ENCODE measurements around the gene PDLIM5.
A peak's percentile ranks its signal among the peaks of the same experiment; 100 is the strongest.
"Not testable (repeated sequence)": the region's sequence is repeated elsewhere in the genome, so short reads cannot be mapped to it uniquely, and the experiment has no call there.

PDLIM5 gene

DNA sequence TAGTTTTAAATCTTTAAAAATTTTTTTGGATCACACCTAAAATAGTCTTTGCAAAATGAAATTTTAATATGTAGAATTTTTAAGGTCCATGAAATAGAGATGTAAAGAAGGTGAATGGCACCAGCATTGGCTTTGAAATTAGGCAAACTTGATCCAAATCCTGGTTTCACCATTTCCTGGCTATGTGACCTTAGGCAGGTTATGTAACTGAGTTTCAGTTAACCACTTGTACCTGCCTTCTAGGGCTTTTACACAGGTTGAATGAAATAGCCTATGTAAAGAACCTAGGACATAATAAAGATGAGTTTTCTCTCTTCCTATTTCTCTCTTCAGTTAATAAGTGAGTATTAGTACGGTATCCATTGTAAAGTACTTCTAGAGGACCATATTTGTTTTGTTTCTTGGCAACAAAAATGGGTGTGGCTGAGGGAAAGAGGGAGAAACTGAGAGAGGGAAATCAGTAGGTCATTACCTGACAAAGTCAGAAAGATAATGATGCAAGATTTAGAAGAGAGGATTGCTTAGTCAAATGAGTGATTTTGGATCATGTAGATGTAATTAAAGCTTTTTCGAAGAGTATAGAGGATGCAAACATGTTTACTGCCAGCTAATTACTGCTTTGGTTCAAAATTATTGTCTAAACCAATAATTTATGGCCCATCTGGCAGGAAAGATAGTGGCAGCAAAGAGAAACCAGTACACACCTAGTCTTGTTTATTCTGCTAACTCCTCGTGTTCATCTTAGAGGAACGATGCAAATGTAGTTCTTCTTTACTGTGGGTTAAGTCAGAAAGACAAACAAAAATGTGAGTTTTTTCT is 81.9 kb downstream of the PDLIM5 start:
- DNase-seq: peak; percentile 0

- no peak for DNase-seq
Measured at GRCh38 chr4:94534401-94535312, 82.9 kb downstream of the PDLIM5 start.

DNA sequence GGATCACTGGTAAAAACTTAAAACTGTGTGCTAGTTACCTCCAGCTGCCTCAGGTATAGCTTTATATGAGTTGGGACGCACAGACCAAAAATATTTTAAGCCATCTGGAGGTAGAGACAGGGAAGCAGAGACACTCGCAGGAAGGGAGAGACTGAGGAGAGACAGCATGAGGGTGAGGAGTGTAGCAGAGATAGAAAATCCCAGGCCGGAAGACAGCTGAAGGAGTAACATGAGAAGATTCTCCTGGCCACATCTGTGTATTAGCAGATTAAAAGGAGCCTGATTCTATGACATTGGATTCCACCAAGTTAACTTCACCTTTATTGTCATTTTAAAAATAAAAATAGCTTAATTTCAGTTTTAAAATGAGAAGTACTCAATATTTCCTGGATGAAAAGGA is 84.3 kb downstream of the PDLIM5 start:
- peak; percentile 6 for DNase-seq

DNA sequence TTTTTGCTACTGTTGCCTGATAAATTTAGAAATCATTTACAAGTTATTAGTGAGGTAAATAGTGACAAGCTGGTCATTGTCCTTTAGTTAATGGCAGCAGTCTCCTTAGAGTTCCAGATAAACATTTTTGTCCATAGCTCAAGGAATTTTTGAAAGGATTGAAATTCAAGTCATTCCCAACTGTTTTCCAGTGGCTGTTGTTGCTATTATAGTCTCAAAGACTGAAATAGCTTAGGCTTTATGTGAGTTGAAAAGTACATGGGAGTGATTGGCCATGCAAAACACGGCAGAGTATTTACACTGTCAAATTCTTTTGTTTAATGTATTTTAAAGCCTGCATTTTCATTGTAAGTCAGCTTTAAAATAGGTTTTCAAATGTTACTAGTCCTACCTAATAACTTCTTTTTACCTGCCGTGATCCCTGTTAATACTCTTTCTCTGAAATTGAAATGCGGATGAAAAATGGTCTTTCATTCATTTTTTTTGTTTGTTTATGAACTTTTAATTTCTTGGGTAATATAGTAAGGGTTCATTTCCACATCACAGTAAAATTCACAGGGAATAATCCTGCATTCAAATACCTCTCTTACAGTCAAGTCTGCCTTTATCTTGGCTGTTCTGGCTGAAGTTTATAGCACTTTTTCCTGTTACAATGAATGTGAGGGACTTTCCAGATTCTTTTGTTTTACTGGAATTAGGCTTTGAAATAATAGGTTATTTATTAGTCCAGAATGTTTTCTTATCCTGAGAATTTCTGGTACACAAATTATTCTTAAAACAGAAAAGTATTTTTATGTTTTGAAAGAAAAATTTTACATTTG is 85.1 kb downstream of the PDLIM5 start:
- DNase-seq: no peak

DNA sequence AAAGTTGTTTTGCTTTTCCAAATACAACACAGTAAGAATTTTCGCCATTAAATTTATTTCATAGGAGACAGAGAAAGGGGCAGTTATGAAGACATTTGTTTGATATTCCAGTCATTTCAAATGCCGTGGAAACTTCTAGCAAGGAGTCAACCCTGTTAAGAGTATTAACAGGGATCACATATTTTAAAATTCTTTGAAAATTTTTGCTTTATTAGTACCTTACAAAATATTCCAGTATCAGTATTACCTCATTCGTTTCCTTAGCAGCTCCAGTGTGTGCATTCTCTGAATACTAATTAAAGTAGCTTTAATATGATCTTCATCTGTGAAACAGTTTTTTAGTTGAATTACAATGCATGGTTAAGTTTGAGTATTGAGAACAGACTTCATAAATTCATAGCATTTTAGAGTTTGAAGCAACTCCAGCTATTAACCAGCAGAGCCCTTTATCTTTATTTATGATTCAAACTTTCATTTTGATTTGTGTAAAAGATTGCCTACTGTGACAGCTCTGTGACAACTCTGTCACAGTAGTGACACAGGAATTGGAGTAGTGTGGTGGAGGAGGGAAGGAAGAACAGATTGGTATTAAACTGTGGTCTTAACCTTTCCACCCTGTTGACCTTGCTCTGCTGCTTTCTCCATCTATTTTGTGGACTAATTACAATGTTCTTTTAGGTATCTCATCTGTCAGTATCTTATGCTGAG is 86.3 kb downstream of the PDLIM5 start:
- DNase-seq: no peak

GRCh38 chr4:94540476-94540875 is 88.7 kb downstream of the PDLIM5 start:
- no peak for DNase-seq

- no peak for DNase-seq
Measured at GRCh38 chr4:94544811-94545210, 93.1 kb downstream of the PDLIM5 start.

GRCh38 chr4:94545296-94545695 is 93.6 kb downstream of the PDLIM5 start:
- no peak for DNase-seq

DNA sequence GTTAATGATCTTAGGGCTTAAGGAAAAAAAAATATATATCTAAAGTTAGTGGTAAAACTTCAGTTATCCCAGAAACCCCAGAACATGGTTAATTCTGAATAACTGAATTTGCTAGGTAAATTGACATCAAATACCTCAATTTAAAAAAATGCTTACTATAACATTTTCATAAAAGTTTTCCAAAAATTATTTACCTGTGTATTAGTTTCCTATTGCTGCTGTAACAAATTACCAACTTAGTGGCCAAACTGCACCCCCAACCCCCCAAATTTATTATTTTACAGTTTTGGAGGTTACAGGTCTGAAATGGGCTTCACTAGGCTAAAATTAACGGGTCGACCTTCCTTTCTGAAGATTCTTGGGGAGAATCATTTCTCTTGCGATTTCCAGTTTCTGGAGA is 95.2 kb downstream of the PDLIM5 start:
- no peak for DNase-seq

DNA sequence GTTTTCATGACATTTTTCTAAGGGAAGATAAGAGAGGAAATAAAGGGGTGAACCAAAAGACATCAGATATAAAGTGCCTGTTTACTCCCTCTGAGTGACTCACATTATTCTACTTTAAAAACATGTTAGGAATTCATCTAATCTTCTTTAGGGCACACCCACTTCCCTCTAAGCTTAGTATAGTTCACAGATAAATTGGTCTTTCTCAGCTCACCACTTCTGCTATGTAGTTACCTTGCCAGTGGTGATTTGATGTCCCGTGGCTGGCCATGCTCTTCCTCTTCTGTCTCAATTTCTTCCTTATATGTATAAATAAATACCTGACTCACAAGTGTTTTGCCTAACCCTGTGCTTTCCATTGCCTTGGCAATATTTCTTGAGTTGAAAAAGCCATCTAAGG is 96.8 kb downstream of the PDLIM5 start:
- DNase-seq: no peak

- no peak for DNase-seq
Measured at GRCh38 chr4:94550352-94550751, 98.6 kb downstream of the PDLIM5 start.

GRCh38 chr4:94550851-94551250 is 99.1 kb downstream of the PDLIM5 start:
- DNase-seq: no peak

DNA sequence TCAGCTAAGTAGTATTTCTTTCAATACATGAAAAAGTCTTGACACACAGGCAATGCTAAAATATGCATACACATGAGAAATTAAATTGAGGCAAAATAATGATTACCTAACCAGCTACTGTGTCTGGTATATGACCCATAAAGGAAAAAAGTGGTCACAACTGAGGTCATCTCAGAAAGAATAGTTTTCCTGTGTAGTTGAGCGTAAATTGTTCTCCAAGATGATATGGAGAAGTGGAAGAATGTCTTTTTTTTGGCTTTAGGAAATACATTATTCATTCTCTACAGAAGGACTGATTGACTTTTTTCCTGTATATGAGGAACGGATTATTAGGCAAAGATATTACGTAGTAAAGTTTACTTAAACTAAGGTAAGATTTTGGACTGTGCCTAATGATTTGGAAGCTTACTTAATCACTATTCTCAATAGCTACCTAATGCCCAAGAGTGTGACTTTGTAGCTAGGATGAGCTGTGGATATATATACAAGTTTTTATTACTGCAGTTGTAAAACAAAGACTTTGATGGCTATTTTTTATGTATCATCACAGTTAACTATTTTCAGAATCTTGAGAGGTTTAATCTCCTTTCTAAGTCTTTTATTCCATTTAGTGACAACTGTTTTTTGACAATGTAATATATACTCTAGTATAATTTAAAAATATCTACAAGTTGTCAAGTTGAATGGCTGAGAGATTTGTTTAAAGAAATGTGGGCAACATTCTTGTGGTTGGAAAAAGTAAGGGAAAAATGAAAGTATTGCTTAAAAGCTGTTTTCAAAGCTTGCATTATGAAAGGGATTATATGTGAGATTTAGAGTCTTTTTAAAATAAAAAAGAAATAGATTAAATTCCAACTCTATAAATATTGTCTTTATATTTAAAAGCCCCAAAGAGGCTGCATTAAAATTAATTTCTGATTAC is 100.2 kb downstream of the PDLIM5 start:
- no peak for DNase-seq

GRCh38 chr4:94556047-94556446 is 104.3 kb downstream of the PDLIM5 start:
- DNase-seq: not testable (repeated sequence)

DNA sequence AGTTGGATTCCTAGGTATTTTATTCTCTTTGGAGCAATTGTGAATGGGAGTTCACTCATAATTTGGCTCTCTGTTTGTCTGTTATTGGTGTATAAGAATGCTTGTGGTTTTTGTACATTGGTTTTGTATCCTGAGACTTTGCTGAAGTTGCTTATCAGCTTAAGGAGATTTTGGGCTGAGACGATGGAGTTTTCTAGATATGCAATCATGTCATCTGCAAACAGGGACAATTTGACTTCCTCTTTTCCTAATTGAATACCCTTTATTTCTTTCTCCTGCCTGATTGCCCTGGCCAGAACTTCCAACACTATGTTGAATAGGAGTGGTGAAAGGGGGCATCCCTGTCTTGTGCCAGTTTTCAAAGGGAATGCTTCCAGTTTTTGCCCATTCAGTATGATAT is 105.9 kb downstream of the PDLIM5 start:
- not testable (repeated sequence) for DNase-seq

DNA sequence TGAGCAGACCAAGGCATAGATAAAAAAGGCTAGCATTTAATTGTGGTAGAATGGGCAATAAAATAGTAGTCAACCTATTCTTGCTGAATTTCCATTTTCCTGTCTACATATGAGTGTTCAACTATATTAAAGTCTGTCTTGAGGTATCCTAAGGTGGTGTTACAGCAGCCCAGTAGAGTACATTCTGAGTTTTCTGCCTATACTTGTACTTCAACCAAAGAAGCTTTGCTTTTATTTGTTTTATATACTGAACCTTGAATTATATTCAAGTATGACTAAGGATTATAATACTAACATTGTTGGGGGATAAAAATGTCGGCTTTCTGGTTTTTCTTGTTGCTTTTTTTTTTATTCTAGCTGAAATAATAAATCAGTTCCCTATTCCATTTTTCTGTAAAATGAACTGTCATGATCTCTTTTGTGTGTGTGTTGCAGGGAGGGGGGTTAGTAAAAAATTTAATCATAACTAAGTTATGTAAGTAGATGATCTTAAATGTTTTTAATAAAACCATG is 106.7 kb downstream of the PDLIM5 start:
- no peak for DNase-seq

DNA sequence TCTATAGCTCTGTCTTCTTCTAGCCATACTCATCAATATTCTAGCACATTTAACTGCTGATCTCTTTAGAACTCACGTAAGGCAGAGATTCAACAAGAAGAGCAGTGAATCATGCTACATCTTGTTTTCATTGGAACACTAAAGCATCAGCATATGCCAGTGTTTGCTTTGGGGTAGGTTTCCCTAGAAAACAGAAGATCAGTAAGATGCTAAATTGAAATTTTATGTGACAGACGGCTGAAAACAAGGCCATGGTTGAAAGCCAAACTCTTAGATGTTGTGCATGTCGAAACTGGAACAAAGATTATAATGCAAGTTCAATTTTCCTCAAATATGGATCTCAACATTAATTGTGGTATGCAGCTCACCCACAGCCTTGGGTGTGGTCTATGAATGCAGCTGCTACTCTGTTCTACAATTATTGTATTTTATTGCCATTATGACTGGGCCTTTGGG is 107.6 kb downstream of the PDLIM5 start:
- peak; percentile 34 for DNase-seq

- DNase-seq: no peak
Measured at GRCh38 chr4:94561249-94562024, 109.7 kb downstream of the PDLIM5 start.

DNA sequence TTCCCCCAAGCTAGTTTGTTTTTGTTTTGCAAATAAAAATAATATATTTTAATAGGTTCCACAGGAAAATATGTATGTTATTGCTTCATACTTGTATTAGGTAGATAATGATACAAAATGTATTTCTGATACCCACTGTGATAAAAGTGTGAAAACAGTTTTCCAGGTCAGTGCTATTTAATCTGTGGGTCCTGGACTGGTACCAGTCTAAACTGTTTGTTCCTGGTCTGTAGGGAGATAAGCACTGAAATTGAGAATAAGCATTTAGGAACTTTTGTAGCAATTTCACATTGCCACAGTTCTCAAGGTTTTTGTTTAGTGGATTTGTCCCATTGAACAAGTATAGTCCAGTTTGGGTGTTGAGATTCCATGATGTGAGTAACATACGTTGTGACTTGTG is 110.5 kb downstream of the PDLIM5 start:
- DNase-seq: no peak

DNA sequence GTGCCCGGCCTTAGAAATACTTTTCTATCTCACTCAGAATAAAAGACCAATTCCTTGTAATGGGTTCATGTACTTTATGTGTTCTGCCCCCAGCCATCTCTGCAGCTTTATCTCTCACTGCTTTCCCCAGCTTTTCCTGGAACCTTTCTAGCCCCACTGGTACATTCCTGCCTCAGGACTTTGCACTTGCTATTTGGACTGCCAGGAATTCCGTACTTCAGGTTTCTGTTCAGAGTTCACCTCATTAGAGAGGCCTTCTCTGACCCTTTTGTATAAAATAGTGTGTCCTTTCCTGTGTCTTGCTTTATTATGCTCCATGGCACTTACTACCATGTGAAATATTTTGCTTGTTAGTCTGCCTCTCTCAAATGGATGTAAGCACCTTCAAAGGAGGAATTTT is 112.5 kb downstream of the PDLIM5 start:
- no peak for DNase-seq
